GM10266 (cell line): ENCODE results near the gene NR6A1.

Experiments used
- DNase-seq: peaks from one replicate; pipeline ENCODE4 v3.0.0; 2012; ENCODE audit errors: extremely low spot score
- TF ChIP-seq, protein P1 (sequence below): IDR thresholded peaks from 2 replicates; pipeline ENCODE4 v1.5.1; 2012; ENCODE audit warnings: mild to moderate bottlenecking, low read depth; ENCODE audit not compliant: control insufficient read depth, insufficient read depth; ENCODE audit errors: missing control alignments

The NR6A1 gene

DNA sequence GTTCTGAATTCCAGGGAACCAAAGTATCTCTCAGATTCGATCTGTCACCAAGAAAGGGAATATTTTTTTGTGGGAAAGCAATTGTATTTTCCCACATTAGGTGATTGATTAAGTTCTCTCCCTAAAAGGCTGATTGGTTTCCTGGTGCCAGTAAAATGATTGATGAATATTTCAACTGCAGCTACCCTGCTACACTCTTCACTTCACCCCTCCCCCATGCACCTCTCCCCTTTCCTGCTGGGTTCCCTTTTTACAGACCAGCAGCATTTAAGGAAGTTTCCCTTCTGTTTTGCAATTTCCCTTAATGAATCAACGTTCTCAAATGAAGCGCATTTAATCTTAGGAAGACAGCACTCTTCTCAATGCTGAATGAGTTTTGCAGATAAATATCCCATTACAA, 13.1 kb downstream of the NR6A1 start:
- DNase-seq, result no peak
- TF ChIP-seq, protein P1, sequence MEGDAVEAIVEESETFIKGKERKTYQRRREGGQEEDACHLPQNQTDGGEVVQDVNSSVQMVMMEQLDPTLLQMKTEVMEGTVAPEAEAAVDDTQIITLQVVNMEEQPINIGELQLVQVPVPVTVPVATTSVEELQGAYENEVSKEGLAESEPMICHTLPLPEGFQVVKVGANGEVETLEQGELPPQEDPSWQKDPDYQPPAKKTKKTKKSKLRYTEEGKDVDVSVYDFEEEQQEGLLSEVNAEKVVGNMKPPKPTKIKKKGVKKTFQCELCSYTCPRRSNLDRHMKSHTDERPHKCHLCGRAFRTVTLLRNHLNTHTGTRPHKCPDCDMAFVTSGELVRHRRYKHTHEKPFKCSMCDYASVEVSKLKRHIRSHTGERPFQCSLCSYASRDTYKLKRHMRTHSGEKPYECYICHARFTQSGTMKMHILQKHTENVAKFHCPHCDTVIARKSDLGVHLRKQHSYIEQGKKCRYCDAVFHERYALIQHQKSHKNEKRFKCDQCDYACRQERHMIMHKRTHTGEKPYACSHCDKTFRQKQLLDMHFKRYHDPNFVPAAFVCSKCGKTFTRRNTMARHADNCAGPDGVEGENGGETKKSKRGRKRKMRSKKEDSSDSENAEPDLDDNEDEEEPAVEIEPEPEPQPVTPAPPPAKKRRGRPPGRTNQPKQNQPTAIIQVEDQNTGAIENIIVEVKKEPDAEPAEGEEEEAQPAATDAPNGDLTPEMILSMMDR, result no peak

DNA sequence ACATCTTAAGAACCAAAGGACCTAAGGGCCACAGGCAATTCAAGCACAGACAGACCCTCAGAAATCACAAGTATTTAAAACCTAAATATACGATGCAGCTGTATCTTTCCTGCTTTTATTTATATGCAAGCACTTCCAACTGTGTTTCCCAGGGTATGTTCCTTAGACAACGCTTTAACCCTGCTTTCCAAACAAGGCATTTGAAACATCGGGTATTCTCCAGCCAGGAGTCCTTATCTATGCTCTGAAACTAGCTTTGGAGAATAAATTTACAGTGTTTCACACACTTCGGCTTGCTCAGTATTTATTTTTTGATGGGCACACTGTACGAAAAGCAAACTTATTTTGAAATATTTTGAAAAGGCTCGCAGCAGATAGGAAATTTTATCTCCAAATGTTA, 13.5 kb downstream of the NR6A1 start:
- TF ChIP-seq, protein P1, result no peak
- DNase-seq, result no peak

DNA sequence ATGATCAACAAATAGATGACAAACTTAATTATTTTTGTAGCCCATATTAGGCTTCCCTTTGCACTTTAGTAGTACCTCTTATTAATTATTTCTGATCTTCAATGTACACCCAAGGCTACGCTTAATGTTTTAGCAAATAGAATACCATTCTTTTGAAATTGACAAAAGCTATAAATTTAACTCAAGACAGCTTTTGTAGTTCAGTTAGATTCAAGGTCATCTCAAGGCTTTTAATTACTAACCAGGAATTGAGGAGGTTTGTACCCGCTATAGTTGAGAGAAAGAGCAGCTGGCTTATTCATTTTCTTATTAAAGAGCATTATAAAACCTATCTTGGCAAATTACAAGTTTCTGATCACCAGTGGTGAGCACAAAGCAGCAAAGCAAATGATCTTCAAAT, 15.1 kb downstream of the NR6A1 start:
- TF ChIP-seq, protein P1, result no peak
- DNase-seq, result no peak

DNA sequence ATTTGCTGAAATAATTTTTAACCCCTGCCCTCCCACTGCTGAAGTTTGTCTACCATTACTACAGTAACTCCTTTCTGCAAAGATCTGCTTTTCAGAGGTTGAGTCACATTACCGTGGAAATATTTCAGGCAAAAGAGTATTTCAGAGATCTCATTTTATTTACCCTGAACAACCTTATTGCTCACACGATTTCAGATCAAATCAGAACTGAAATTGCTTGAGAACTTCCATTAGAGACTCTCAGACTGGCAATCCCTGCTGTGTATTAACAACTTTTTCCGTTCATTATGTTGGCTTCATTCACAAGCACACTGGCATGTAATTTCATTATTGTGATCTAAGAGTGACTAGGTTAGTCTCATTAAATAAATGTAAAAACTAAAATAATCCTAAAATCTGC, 16.1 kb downstream of the NR6A1 start:
- TF ChIP-seq, protein P1, result no peak
- DNase-seq, result no peak

DNA sequence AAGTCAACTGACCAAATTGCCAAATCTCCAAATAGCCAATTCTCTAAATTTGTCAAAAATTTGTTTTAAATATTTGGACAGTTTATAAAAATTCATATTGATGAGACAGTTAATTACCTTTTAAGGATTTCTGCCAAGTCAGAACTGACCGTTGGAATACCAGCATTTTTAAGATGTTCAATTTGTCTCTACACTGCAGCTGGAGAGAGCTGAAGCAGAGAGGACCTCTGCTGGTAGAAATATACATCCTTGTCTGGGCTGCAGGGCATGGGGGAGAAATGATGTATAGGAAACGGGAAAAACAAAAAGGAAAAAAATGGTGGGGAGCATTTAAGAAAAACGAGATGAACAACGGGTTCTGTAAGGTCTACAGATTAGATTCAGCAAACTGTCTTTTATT, 16.8 kb downstream of the NR6A1 start:
- TF ChIP-seq, protein P1, result peak; percentile 54
- no peak for DNase-seq

DNA sequence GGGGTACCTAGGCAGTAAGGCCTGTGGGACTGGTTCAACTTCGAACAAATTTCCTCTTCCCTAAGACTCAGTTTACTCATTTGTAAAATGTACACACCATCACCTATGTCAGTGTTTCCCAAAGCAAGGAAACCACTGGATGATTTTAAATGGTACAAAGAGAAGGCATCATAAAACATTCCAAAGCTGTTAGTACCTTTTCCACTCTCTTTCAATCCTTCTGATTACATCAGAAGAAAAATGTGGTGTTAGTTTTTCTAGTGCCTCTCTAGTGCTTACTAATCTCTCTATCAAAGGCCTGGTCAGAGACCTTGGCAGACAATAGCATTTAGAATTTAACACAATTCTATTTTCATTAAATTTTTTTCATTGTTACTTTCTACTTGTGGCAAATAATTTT, 18.1 kb downstream of the NR6A1 start:
- no peak for DNase-seq

DNA sequence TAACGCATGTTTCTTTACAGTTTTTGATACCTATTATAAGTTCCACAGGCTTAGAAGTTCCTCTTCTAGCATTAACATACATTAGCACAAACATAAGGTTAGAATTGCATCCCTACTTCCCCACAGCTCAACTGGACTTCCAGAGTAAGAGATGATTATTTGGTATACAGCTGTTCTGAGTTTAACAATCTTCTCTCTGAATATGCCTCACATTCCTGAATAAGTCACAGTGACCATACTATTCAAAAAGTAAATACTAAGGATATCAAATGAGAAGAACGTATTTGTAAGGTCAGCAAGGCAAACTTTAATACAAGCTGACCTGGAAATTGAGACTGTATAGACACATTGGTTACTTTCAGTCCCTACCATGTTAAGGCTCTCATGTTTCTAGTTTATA, 21.3 kb downstream of the NR6A1 start:
- DNase-seq, result no peak
- TF ChIP-seq, protein P1, result no peak

More for the DNA sequence above, 18.1 kb downstream of the NR6A1 start:
- TF ChIP-seq, protein P1, result no peak
